A673 (cell line): ENCODE data around the gene A4GALT.

Source experiments
- EZH2 ChIP-seq: fragments of 200-600 bp; sonication (generic); IDR thresholded peaks from 2 replicates; pipeline ENCODE4 v1.6.1; 2017; ENCODE audit warnings: borderline replicate concordance, low read depth, mild to moderate bottlenecking, mixed read lengths, antibody characterized with exemption, low read length; ENCODE audit not compliant: poor library complexity, severe bottlenecking
- TF ChIP-seq, protein P1 (sequence below): fragments of 300-800, 200-600 bp; sonication (generic); conservative IDR thresholded peaks from 2 replicates; pipeline ENCODE4 v1.5.1; 2017; ENCODE audit warnings: low read depth, mild to moderate bottlenecking, antibody characterized with exemption, low read length, moderate library complexity, mixed read lengths

DNA sequence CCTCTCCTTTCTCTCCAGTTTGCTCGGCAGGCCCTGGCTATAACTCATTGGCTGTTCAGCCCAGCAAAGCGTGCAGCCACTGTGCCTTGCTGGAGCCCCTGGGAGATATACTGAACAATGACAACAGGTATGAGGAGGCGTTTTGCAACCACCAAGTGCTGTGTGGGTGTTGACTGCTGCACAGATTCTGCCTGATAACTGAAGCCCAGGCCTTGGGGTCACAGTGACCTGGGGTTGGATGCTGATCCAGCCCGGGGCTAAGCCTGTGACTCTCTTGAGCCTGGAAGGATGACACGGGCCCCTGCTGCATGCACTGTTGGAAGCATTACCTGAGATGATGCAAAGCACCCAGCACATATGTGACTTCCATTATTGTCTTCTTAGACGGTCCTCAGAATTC, 13.7 kb upstream of the A4GALT start:
- TF ChIP-seq, protein P1, sequence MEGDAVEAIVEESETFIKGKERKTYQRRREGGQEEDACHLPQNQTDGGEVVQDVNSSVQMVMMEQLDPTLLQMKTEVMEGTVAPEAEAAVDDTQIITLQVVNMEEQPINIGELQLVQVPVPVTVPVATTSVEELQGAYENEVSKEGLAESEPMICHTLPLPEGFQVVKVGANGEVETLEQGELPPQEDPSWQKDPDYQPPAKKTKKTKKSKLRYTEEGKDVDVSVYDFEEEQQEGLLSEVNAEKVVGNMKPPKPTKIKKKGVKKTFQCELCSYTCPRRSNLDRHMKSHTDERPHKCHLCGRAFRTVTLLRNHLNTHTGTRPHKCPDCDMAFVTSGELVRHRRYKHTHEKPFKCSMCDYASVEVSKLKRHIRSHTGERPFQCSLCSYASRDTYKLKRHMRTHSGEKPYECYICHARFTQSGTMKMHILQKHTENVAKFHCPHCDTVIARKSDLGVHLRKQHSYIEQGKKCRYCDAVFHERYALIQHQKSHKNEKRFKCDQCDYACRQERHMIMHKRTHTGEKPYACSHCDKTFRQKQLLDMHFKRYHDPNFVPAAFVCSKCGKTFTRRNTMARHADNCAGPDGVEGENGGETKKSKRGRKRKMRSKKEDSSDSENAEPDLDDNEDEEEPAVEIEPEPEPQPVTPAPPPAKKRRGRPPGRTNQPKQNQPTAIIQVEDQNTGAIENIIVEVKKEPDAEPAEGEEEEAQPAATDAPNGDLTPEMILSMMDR, result no peak
- TF ChIP-seq EZH2, result no peak
